HG03045 (cell line): ENCODE results near the gene SLC23A1.

Experiments
- ATAC-seq: cut with Tn5 transposase; IDR thresholded peaks from one replicate; pipeline ENCODE4 v1.9.1; 2021; ENCODE audit warnings: mild to moderate bottlenecking, moderate library complexity; ENCODE audit not compliant: unreplicated experiment

SLC23A1 gene

DNA sequence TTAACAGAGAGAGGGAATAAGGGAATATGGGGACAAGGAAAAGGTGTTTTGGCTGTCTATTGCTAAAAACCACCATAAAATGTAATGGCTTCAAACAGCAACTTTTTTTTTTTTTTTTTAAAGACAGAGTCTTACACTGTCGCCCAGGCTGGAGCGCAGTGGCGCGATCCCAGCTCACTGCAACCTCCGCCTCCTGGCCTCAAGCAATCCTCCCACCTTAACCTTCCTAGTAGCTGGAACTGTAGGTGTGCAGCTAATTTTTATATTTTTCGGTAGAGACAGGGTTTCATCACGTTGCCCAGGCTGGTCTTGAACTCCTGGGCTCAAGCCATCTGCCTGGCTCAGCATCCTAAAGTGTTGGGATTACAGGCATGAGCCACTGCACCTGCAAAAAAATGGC is 25.1 kb upstream of the SLC23A1 start:
- no peak for ATAC-seq

- no peak for ATAC-seq
These were observed 24.4 kb upstream of the SLC23A1 start for GRCh38 chr5:139407517-139407916.

- no peak for ATAC-seq
These were observed 23.9 kb upstream of the SLC23A1 start for GRCh38 chr5:139406963-139407362.

- no peak for ATAC-seq
These were observed 21.4 kb upstream of the SLC23A1 start for GRCh38 chr5:139404484-139404840.

DNA sequence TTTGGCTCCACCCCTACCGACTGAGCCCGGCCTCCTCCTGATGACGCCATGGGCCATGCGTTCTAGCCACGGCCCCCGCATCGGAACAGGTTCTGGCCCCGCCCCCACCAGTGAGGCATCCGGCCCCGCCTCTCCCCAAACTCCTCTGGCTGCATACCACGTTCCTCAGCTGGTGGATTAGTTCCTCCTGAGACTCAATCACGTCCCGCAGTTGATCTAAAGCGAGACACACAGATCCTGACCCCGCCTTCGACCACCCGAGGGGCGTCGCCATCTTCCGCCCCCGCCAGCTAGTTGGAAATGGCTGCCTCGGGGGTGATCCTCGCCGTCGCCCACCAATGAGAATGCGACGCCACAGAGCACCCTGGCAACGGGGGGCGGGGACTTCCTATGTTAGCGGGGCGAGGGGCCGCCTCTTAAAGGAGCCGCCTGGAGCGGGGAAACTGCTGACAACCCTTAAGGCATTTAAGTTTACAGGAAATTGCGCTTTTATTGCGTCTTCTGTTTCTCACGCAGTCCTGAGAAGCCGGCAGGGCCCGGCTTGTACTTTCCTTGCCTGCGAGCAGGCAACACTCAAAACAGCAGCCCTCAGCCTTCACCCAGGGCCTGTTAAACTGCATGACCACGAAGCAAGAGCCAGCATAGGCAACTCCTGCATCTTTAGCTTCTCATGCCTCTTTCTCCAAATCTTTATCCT is 20.8 kb upstream of the SLC23A1 start, which contains the start of gene SPATA24:
SPATA24 (minus strand) TSS at position 303 of the 697 bp plus-strand sequence; CDS start at position 274, 29 bp downstream.
- peak; percentile 78 for ATAC-seq

DNA sequence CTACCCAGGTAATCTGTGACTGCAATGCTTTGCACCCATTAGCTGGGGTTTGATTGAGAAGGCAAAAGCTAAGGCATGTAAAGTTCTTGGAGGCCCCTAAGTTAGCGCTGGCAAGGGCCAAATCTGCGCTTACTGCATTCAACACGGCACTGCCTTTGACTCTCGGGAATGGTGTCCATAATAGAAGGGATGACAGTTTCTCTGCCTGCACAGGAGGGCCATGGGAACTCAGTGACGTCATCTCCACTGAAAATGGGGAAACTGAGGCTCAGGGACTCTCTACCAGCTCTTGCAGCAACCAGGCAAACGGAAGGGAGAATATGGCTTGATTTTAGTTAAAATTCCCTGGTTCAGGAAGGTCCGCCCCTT is 20.3 kb upstream of the SLC23A1 start:
- ATAC-seq, result no peak

DNA sequence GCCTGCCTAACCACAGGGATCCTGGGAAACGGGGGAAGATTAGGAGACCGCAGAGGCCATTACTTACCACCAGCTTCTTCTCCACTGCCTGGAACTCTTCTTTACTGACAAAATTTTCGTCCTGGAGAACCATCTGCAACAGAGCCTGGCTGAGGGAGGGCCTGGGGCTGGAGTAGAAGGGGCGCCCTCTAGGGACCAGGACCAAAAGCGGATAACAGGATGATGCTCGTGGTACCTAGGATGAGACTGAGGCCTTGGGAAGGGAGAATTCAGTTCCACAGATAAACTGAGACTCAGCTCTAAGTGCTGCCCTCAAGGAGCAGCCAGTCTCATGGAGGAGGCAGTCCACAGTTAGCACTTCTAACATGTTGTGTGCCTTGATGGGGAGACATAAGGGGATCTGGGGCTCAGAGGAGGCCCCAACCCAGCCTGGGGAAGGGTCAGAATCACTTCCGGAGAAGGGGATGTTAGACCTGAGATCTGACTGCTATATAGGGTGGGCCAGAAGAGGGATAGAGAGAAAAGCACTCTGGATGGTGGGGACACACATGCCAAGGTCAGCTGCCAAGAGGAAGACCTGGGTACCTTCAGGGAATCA is 19.6 kb upstream of the SLC23A1 start:
- no peak for ATAC-seq

DNA sequence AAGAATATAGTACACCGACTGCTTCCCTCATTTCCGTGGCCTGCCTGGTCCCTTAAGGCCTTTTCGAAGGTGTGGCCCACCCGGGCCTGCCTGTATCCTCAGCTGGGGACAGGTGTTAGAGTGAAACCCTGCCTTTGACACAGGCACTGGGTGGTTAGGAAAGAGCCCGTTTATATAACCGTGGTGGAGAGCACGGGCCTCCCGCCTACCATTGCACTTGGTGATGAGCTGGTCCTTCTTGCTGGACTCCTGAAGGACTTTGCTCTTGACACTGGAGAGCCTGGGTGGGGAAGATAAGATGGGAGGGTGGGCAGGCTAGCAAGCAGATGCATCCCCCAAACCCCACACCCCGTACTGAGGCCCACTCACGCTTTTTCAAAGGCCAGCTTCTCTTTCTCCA is 18.4 kb upstream of the SLC23A1 start:
- no peak for ATAC-seq

- peak; percentile 23 for ATAC-seq
These were observed 16.5 kb upstream of the SLC23A1 start for GRCh38 chr5:139399501-139400121.

DNA sequence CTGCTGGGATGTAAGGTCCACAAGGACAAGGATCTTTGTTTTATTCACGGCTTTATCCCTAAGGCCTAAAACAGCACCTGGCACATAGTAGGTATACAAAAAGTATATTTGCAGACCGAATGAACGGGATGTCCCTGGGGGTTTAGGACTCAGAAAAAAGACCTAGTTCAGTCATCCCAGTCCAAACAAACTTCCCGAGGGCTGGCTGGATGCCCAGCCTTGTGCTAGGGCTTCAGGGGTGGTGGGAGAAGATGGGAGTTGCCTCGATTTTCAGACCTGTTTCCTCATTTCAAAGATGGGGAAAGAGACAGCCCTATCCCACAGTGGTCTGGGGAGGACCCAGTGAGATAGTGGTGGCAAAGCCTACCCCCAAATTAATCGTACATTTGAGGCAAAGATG is 14.8 kb upstream of the SLC23A1 start:
- no peak for ATAC-seq

- ATAC-seq, result no peak
These were observed 13.6 kb upstream of the SLC23A1 start for GRCh38 chr5:139396691-139397090.

GRCh38 chr5:139395844-139396640 is 12.9 kb upstream of the SLC23A1 start:
- ATAC-seq, result no peak

DNA sequence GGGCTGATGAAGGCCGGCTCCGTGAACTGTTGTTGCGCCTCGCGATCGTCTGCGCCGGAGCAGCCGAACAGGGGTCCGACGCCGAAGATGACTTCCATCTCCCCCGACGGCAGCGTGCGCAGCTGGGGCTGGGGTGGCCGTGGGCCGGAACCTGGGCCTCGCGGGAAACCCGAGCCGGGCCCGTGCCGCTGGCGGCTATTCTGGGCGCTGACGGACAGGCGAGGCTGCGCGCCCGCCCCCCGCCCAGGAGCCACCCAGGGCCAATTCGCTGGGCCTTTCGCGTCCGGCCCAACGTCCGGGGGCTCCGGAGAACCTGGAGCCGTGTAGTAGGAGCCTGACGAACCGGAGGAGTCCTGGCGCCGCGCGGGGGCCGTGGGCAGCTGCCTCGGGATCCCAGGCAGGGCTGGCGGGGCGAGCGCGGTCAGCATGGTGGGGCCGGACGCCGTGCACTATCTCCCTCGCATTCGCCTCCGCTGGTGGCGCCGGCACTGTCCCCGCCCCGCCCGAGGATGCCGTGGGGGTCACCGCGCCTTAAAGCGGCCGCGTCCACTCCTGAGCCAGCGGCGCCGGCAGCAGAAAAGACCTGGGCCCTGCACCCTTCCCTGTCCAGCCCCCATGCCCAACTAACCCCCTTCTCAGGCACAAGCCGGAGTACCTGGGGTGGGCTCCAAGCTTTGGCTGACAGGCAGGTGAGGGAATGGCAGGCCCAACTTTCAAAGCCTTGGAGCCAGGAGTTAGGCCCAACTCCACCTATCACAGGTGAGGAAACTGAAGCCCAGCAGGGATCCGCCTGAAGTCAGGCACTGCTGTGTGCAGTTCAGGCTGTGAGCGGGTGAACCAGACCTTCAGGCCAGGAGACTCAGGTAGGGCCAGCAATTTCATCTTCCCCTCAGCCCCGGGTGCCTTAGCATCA is 11.8 kb upstream of the SLC23A1 start, which contains the start of gene PROB1:
PROB1 (minus strand) TSS at position 451 of the 913 bp plus-strand sequence; CDS start at position 428, 23 bp downstream.
- no peak for ATAC-seq

GRCh38 chr5:139394123-139394653 is 11.1 kb upstream of the SLC23A1 start:
- no peak for ATAC-seq

DNA sequence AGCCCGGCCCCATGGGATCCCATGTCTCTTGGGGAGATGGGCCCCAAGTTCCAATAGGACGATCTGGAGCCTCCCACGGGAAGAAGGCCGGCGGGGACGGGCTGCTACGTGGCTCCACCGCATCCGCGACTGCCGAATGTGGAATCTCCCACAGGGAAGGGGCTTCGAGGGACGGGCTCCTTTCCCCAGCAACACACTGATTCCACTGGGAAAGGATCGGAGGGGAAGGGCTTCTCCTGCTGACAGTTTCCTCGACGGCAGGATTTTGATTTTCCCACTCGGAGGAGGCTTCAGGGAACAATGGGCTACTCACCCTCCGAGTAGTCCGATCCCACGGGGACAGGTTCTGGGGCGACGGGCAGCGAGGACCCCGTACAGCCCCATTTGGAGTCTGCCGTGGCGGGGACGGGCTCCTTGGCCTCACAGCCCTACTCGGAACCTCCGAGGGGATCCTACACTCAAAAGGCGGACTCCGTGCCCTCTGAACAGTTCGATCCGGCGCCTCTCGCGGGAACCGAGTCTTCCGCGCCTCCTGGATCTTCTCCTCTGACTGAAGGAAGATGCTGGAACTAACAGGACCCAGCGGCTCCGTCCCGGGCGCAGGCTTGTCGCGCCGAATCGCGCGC is 10.5 kb upstream of the SLC23A1 start:
- ATAC-seq, result no peak

GRCh38 chr5:139392678-139393496 is 9.8 kb upstream of the SLC23A1 start:
- peak; percentile 52 for ATAC-seq

- ATAC-seq, result no peak
These were observed 9.2 kb upstream of the SLC23A1 start for GRCh38 chr5:139392324-139392677.

- ATAC-seq, result peak; percentile 2
These were observed 8.7 kb upstream of the SLC23A1 start for GRCh38 chr5:139391570-139392323.
